ENCODE data around the gene FRMD7. TPM values are rescaled to one million over a fixed set of nuclear protein-coding genes. Genes with fewer than 3 reads are reported as not detected.

The FRMD7 gene
- polyA plus RNA-seq, 1 donor from 2014 or later = 0.54 TPM

DNA sequence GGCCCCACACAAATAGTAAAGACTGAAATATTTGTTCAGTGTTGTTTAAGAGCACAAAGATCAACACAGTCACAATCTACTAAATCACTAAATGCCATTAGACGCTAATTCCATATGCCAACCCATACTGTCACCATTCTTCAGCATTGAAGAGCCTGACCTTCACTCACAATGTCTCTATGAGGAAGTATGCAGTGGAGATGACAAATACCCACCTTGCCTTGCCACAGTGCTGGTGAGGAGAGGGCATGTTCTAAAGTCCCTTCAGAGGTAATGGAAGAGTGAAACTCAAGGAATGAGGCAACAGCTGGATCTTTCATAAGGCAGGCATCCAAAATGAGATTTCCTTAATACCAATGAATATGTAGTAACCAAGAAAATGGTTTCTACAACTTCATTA is 50.4 kb downstream of the FRMD7 start:
- no peaks in the 10 kb centered on the region for H3K36me3 ChIP-seq (ENCODE audit: insufficient read depth, low read length)
- H3K9me2 ChIP-seq (ENCODE audit: insufficient read depth, low read length) = no peaks in the 10 kb centered on the region
- H3K4me2 ChIP-seq (ENCODE audit: low read length) = no peak overlapping the region
- no peaks in the 10 kb centered on the region for H3K27me3 ChIP-seq (ENCODE audit: insufficient read depth, low read depth, low read length)
- H2AFZ ChIP-seq (ENCODE audit: low read depth, low read length) = no peak overlapping the region
- no peaks in the 10 kb centered on the region for H3K79me2 ChIP-seq (replicated peaks; ENCODE audit: insufficient read depth, low read length)
- TF ChIP-seq TAF1 (IDR thresholded peaks at IDR 0.05; ENCODE audit: low read depth) = no peak
- TF ChIP-seq EP300 (conservative IDR thresholded peaks at IDR 0.05; ENCODE audit: poor library complexity, severe bottlenecking) = no peak
- TF ChIP-seq, protein P1, sequence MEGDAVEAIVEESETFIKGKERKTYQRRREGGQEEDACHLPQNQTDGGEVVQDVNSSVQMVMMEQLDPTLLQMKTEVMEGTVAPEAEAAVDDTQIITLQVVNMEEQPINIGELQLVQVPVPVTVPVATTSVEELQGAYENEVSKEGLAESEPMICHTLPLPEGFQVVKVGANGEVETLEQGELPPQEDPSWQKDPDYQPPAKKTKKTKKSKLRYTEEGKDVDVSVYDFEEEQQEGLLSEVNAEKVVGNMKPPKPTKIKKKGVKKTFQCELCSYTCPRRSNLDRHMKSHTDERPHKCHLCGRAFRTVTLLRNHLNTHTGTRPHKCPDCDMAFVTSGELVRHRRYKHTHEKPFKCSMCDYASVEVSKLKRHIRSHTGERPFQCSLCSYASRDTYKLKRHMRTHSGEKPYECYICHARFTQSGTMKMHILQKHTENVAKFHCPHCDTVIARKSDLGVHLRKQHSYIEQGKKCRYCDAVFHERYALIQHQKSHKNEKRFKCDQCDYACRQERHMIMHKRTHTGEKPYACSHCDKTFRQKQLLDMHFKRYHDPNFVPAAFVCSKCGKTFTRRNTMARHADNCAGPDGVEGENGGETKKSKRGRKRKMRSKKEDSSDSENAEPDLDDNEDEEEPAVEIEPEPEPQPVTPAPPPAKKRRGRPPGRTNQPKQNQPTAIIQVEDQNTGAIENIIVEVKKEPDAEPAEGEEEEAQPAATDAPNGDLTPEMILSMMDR (IDR thresholded peaks at IDR 0.05; ENCODE audit: poor library complexity, severe bottlenecking) = no peak
- TF ChIP-seq, protein P2, sequence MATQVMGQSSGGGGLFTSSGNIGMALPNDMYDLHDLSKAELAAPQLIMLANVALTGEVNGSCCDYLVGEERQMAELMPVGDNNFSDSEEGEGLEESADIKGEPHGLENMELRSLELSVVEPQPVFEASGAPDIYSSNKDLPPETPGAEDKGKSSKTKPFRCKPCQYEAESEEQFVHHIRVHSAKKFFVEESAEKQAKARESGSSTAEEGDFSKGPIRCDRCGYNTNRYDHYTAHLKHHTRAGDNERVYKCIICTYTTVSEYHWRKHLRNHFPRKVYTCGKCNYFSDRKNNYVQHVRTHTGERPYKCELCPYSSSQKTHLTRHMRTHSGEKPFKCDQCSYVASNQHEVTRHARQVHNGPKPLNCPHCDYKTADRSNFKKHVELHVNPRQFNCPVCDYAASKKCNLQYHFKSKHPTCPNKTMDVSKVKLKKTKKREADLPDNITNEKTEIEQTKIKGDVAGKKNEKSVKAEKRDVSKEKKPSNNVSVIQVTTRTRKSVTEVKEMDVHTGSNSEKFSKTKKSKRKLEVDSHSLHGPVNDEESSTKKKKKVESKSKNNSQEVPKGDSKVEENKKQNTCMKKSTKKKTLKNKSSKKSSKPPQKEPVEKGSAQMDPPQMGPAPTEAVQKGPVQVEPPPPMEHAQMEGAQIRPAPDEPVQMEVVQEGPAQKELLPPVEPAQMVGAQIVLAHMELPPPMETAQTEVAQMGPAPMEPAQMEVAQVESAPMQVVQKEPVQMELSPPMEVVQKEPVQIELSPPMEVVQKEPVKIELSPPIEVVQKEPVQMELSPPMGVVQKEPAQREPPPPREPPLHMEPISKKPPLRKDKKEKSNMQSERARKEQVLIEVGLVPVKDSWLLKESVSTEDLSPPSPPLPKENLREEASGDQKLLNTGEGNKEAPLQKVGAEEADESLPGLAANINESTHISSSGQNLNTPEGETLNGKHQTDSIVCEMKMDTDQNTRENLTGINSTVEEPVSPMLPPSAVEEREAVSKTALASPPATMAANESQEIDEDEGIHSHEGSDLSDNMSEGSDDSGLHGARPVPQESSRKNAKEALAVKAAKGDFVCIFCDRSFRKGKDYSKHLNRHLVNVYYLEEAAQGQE (IDR thresholded peaks at IDR 0.05; ENCODE audit: borderline replicate concordance) = no peak
- TF ChIP-seq EZH2 (IDR thresholded peaks at IDR 0.05; ENCODE audit: borderline replicate concordance, insufficient read depth, low read length, poor library complexity, severe bottlenecking) = no peak
- TF ChIP-seq SMC3 (conservative IDR thresholded peaks at IDR 0.05; ENCODE audit: poor library complexity) = no peak
- TF ChIP-seq MXI1 (conservative IDR thresholded peaks at IDR 0.05; ENCODE audit: poor library complexity, severe bottlenecking) = no peak
- TF ChIP-seq RAD21 (conservative IDR thresholded peaks at IDR 0.05) = no peak
- H3K9me3 ChIP-seq (ENCODE audit: low read length) = no peaks in the 10 kb centered on the region
- H4K20me1 ChIP-seq (ENCODE audit: insufficient read depth) = no peaks in the 10 kb centered on the region
- no peaks in the 10 kb centered on the region for H3F3A ChIP-seq (ENCODE audit: insufficient read depth, low read length, poor library complexity, severe bottlenecking)
- H3K4me3 ChIP-seq (ENCODE audit: low read length) = no peak overlapping the region
- no peak overlapping the region for H3K9ac ChIP-seq (ENCODE audit: low read length)
- no peak overlapping the region for H3K27ac ChIP-seq (ENCODE audit: low read length)

DNA sequence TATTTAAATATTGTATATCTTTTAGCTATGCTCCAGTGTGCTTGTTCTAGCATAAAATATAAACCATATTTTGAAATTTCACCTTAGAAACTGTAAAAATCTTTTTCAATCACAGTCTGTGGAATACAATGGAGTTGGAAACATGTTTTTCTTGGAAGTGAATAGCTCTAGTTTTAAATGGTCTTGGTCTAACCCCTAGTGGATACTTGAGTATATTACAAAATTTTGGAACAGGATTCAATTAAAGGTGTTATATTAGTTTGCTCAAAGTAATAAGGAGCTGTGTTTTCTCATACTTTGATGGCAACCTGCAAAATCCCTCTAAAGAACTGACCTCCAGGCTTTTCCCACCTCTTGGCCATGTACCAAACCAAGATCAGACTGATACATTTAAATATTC is 56.6 kb downstream of the FRMD7 start:
- Histone ChIP-seq H3F3A (ENCODE audit: insufficient read depth, low read length, poor library complexity, severe bottlenecking) (no peaks in the 10 kb centered on the region), H2AFZ (ENCODE audit: low read depth, low read length) (no peak overlapping the region), H3K27ac (ENCODE audit: low read length) (no peak overlapping the region), H3K4me3 (ENCODE audit: low read length) (no peak overlapping the region), H4K20me1 (ENCODE audit: insufficient read depth) (no peaks in the 10 kb centered on the region), H3K79me2 (replicated peaks; ENCODE audit: insufficient read depth, low read length) (no peaks in the 10 kb centered on the region), H3K27me3 (ENCODE audit: insufficient read depth, low read depth, low read length) (no peaks in the 10 kb centered on the region), H3K36me3 (ENCODE audit: insufficient read depth, low read length) (no peaks in the 10 kb centered on the region), H3K9me3 (ENCODE audit: low read length) (no peaks in the 10 kb centered on the region), H3K9me2 (ENCODE audit: insufficient read depth, low read length) (no peaks in the 10 kb centered on the region), H3K4me2 (ENCODE audit: low read length) (no peak overlapping the region), H3K9ac (ENCODE audit: low read length) (no peak overlapping the region)
- TF ChIP-seq RAD21 (conservative IDR thresholded peaks at IDR 0.05) = peak; percentile 42
- TF ChIP-seq EP300 (conservative IDR thresholded peaks at IDR 0.05; ENCODE audit: poor library complexity, severe bottlenecking) = no peak
- TF ChIP-seq, protein P1 (IDR thresholded peaks at IDR 0.05; ENCODE audit: poor library complexity, severe bottlenecking) = peak; percentile 38
- TF ChIP-seq, protein P2 (IDR thresholded peaks at IDR 0.05; ENCODE audit: borderline replicate concordance) = no peak
- no peak for TF ChIP-seq EZH2 (IDR thresholded peaks at IDR 0.05; ENCODE audit: borderline replicate concordance, insufficient read depth, low read length, poor library complexity, severe bottlenecking)
- no peak for TF ChIP-seq SMC3 (conservative IDR thresholded peaks at IDR 0.05; ENCODE audit: poor library complexity)
